Smooth muscle cell (in vitro differentiated cells): ENCODE results near the gene SBF2. TPM values are rescaled to one million over a fixed set of nuclear protein-coding genes. Genes with fewer than 3 reads are reported as not detected.

Experiments used
- DNase-seq: peaks from one replicate; lab custom pipeline; 2025; ENCODE audit not compliant: unreplicated experiment; lab: John Stamatoyannopoulos, UW
- H2AFZ ChIP-seq: fragments of 200-600 bp; sonication (generic); 2 replicates; pipeline ENCODE4 v1.6.0; 2016; ENCODE audit warnings: antibody characterized with exemption, low read depth, mild to moderate bottlenecking
- H3F3A ChIP-seq: fragments of 200-600 bp; sonication (generic); 2 replicates; pipeline ENCODE4 v1.6.0; 2017; ENCODE audit warnings: antibody characterized with exemption, low read depth
- H3K27ac ChIP-seq: fragments of 200-600 bp; sonication (generic); 2 replicates; pipeline ENCODE4 v1.5.1; 2016; ENCODE audit warnings: low read depth, mild to moderate bottlenecking
- H3K27me3 ChIP-seq: fragments of 200-600 bp; sonication (generic); 2 replicates; pipeline ENCODE4 v1.6.1; 2016; ENCODE audit warnings: low read depth, mild to moderate bottlenecking
- H3K36me3 ChIP-seq: fragments of 200-600 bp; sonication (generic); 2 replicates; pipeline ENCODE4 v1.5.1; 2016; ENCODE audit warnings: low read depth
- H3K4me1 ChIP-seq: fragments of 200-600 bp; sonication (generic); 2 replicates; pipeline ENCODE4 v1.5.1; 2016; ENCODE audit warnings: low read depth
- H3K4me2 ChIP-seq: fragments of 200-600 bp; sonication (generic); 2 replicates; pipeline ENCODE4 v1.6.0; 2016; ENCODE audit warnings: mild to moderate bottlenecking
- H3K4me3 ChIP-seq: fragments of 200-600 bp; sonication (generic); 2 replicates; pipeline ENCODE4 v1.5.1; 2016; ENCODE audit warnings: mild to moderate bottlenecking
- H3K79me2 ChIP-seq: fragments of 200-600 bp; sonication (generic); 2 replicates; pipeline ENCODE4 v1.6.0; 2016; ENCODE audit warnings: low read depth, mild to moderate bottlenecking
- H3K9ac ChIP-seq: fragments of 200-600 bp; sonication (generic); 2 replicates; pipeline ENCODE4 v1.6.0; 2016; ENCODE audit warnings: low read depth
- H3K9me3 ChIP-seq: fragments of 200-600 bp; sonication (generic); replicated peaks from 2 replicates; pipeline ENCODE4 v1.5.1; 2016; ENCODE audit warnings: low read depth
- H4K20me1 ChIP-seq: fragments of 200-600 bp; sonication (generic); 2 replicates; pipeline ENCODE4 v1.6.0; 2016; ENCODE audit warnings: low read depth
- WGBS: methylation state at CpG from one replicate; pipeline ENCODE4 v1.1.7; 2016; ENCODE audit warnings: low lambda C conversion rate; 5-methylcytosine and 5-hydroxymethylcytosine counted together
- polyA plus RNA-seq: library from polyadenylated mRNA; unstranded; fragments of >200 nt; fragmentation: Nextera tagmentation; extraction: Ambion mirVana; gene quantifications from 2 replicates; pipeline ENCODE4 v1.2.1, GENCODE V29; 2016
- total RNA-seq: library from RNA; depleted of rRNA; stranded (reverse); fragments of >200 nt; gene quantifications from 2 replicates; pipeline ENCODE4 v1.2.3, GENCODE V29; 2014
- TF ChIP-seq, protein P1 (sequence below): fragments of 200-600 bp; sonication (generic); IDR thresholded peaks from 2 replicates; pipeline ENCODE4 v1.5.1; 2017; ENCODE audit warnings: borderline replicate concordance, mild to moderate bottlenecking, antibody characterized with exemption; ENCODE audit not compliant: insufficient read depth, poor library complexity, severe bottlenecking

The SBF2 gene
- total and polyA plus RNA-seq, 2 experiments from 2014 or later, result 19.0 to 80.7 TPM

DNA sequence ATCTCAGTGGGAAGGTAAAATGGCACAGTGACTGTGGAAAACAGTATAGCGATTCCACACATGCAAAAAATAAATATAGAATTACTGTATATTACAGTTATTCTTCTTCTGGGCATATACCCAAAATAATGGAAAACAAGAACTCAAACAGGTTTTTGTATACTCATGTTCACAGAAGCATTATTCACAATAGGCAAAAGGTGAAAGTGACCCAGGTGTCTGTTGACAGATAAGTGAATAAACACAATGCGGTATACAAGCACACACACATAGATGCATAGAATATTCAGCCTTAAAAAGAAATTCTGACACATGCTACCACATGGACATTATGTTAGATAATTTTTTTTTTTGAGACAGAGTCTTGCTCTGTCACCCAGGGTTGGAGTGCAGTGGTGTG lies 397.1 kb downstream of the SBF2 start:
- H3K27me3 ChIP-seq, result no peaks in the 10 kb centered on the region
- no peak overlapping the region for H3K4me3 ChIP-seq
- TF ChIP-seq, protein P1, sequence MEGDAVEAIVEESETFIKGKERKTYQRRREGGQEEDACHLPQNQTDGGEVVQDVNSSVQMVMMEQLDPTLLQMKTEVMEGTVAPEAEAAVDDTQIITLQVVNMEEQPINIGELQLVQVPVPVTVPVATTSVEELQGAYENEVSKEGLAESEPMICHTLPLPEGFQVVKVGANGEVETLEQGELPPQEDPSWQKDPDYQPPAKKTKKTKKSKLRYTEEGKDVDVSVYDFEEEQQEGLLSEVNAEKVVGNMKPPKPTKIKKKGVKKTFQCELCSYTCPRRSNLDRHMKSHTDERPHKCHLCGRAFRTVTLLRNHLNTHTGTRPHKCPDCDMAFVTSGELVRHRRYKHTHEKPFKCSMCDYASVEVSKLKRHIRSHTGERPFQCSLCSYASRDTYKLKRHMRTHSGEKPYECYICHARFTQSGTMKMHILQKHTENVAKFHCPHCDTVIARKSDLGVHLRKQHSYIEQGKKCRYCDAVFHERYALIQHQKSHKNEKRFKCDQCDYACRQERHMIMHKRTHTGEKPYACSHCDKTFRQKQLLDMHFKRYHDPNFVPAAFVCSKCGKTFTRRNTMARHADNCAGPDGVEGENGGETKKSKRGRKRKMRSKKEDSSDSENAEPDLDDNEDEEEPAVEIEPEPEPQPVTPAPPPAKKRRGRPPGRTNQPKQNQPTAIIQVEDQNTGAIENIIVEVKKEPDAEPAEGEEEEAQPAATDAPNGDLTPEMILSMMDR, result no peak
- H3F3A ChIP-seq, result no peaks in the 10 kb centered on the region
- peaks cover 10% of the 10 kb centered on the region for H3K36me3 ChIP-seq
- no peak overlapping the region for H3K27ac ChIP-seq
- no peaks in the 10 kb centered on the region for H3K9me3 ChIP-seq
- no peaks in the 10 kb centered on the region for H4K20me1 ChIP-seq
- no peaks in the 10 kb centered on the region for H3K79me2 ChIP-seq
- WGBS, result 100% methylated on average over 2 of the region's 2 CpGs
- DNase-seq, result no peak
- no peak overlapping the region for H2AFZ ChIP-seq
- no peak overlapping the region for H3K9ac ChIP-seq
- no peaks in the 10 kb centered on the region for H3K4me1 ChIP-seq
- H3K4me2 ChIP-seq, result no peak overlapping the region

DNA sequence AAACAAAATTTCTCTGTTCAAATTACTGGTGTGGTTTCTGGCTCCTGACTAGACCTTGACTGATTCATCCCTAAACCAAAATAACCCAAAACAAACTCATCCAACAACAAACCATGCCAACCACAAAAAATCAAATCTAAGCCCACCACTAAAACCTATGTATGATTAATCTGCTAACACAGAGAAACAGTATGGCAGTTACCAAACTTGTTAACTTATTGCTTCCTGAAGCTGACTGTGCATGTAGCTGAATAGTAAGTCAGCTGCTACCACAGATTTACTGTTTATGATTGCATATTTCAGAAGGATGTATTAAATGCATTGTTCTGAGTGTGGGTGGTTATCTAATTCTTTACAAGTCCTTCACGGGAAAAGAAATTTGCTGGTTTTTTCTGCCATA lies 399.0 kb downstream of the SBF2 start:
- H3F3A ChIP-seq, result no peaks in the 10 kb centered on the region
- no peaks in the 10 kb centered on the region for H3K79me2 ChIP-seq
- no peak overlapping the region for H2AFZ ChIP-seq
- H3K4me1 ChIP-seq, result no peaks in the 10 kb centered on the region
- DNase-seq, result no peak
- no peaks in the 10 kb centered on the region for H3K27me3 ChIP-seq
- 52% methylated on average over 1 of the region's 1 CpG for WGBS
- no peaks in the 10 kb centered on the region for H4K20me1 ChIP-seq
- H3K9ac ChIP-seq, result no peak overlapping the region
- H3K36me3 ChIP-seq, result peaks cover 10% of the 10 kb centered on the region
- no peak overlapping the region for H3K4me3 ChIP-seq
- TF ChIP-seq, protein P1, result no peak
- H3K4me2 ChIP-seq, result peak overlapping the region; percentile 3
- H3K9me3 ChIP-seq, result no peaks in the 10 kb centered on the region
- H3K27ac ChIP-seq, result no peak overlapping the region

DNA sequence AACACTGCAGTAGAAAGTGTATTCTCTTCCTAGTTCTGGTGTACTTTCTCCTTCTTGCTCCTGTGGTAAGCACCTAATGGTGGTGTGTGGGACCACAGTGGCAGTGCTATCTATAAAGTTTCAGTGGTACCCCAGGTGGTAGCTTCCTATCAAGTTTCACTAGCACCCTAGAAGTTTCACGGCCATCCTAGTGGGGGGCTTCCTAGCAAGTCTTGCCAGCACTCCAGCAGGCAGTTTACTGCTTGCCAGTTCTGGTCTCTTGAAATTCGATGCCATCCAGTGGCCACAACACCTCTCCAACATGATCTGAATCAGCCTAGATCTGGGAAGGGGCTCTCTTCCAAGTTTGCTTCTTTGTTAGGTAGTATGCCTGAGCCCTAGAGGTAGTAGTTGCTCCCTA lies 400.5 kb downstream of the SBF2 start:
- H3K27ac ChIP-seq, result no peak overlapping the region
- H3K9ac ChIP-seq, result no peak overlapping the region
- no peaks in the 10 kb centered on the region for H3F3A ChIP-seq
- TF ChIP-seq, protein P1, result no peak
- no peaks in the 10 kb centered on the region for H4K20me1 ChIP-seq
- no peaks in the 10 kb centered on the region for H3K79me2 ChIP-seq
- no peaks in the 10 kb centered on the region for H3K9me3 ChIP-seq
- H3K4me2 ChIP-seq, result no peak overlapping the region
- no peak overlapping the region for H2AFZ ChIP-seq
- no peak overlapping the region for H3K4me3 ChIP-seq
- peaks cover 10% of the 10 kb centered on the region for H3K36me3 ChIP-seq
- WGBS, result 74% methylated on average over 2 of the region's 2 CpGs
- no peak for DNase-seq
- H3K4me1 ChIP-seq, result no peaks in the 10 kb centered on the region
- H3K27me3 ChIP-seq, result no peaks in the 10 kb centered on the region

DNA sequence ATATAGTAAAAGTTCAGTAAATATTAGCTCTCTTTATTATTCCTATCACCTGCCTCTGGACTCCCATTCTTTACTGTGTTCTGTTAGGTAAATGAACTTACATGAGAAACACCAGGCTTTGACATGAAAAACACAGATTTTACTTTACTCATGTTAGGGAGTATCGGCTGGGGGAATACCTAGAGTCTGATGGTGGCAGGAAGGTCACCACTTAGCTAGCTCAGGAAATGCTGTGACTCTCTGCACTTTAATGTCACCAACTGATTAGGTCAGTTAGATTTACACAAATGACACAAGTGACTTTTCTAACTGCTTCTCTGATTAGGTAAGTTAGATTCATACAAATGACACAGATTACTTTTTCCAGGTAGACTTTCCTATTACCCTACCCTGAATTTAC lies 405.1 kb downstream of the SBF2 start:
- Histone ChIP-seq H3K9ac (no peak overlapping the region), H3F3A (no peaks in the 10 kb centered on the region), H3K9me3 (no peaks in the 10 kb centered on the region), H3K4me3 (no peak overlapping the region), H3K36me3 (no peaks in the 10 kb centered on the region), H3K27ac (no peak overlapping the region), H2AFZ (no peak overlapping the region), H3K79me2 (no peaks in the 10 kb centered on the region), H4K20me1 (no peaks in the 10 kb centered on the region), H3K4me1 (peaks cover 8% of the 10 kb centered on the region), H3K27me3 (no peaks in the 10 kb centered on the region), H3K4me2 (no peak overlapping the region)
- TF ChIP-seq, protein P1, result no peak
- WGBS, result 85% methylated on average over 1 of the region's 1 CpG
- no peak for DNase-seq
